HG03196 (cell line): ENCODE results near the gene SCD.
A peak's percentile ranks its signal among the peaks of the same experiment; 100 is the strongest.

Experiments
- ATAC-seq: cut with Tn5 transposase; IDR thresholded peaks from one replicate; pipeline ENCODE4 v1.9.1; 2021; ENCODE audit not compliant: unreplicated experiment

Gene SCD

DNA sequence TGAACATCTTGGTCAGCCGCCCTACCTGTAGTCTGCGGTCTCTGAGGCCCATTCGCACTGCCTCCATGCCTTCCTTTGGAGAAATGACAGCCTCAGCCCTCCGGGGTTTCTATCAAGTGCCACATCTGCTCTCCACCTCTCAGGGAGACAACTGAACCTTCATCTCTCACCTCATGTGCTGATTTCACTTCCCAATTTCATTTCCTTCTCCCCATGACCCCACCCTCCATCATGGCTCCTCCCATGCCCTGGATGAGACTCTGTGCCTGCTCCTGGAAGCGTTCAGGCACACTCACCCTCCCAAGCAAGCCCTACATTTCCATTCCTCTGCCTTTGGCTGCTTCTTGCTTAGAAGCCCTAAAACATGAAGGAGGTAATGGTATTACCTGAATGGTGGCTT is 7.8 kb upstream of the SCD start:
- ATAC-seq: no peak

DNA sequence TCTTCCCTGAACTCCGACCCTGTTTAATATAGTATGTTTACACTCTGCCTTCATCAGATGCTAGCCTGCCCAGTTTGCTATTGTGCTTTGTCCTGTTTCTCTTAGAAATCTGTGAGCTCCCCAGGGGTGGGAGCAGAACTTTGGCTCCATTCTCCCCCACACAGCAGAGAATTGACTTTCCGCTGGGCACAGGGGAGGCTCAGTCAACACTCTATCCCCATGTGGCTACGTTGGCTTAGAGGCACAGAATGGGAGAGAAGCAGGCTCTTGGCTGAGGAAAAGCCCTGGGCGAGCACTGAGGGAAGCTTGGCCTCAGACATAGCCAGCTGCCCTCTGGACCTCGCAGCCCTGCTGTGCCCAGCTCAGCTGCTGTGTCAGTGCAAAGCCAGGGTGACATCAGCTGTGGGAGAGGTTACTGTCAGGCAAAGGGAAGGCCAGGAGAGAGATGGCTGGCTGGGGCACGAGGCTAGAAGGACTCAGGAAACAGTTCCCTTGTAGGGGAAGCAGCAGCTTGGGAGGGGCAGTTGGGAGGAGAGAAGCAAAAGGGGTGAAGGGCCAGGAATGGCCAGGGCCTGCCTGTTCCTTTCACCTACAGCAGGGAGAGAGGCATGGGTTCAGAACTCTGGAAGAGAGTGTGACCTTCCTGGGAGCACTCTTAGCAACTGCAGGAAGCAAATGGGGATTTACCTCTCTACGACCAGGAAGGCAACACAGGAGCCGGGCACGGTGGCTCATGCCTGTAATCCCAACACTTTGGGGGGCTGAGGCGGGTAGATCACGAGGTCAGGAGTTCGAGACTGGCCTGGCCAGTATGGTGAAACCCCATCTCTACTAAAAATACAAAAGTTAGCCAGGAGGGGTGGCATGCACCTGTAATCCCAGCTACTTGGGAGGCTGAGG is 5.8 kb upstream of the SCD start:
- ATAC-seq: no peak

DNA sequence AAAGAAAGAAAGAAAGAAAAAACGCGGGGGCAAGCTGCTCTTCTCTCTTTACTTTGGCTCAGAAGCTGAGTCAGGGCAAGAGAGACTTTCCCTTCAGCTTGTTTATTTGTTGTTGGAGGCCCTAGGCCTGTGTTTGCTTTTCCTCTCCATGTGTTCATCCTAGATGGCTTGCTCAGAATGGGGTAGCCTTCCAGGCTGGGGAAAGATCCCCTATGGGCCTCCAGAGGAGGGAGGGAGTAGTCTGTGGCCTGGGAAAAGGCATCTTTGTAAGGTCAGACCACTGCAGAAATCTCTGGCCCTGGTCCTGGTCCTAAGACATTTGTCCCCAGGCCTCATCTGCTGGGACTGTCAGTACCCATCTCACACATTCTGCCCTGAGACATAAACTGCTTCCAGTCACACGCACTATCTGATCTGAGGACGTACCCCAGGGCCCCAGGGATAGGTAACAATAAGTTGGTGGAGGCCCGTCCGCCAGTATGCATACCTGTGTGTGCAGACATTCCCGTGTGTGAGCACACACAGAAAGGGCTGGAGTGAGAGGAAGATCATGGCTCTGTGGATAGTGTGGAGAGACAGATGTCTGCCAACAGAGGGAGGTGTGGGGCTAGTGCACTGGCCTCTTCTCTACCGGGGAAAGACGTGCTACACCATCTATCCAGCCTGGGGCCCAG is 4.9 kb upstream of the SCD start:
- no peak for ATAC-seq

DNA sequence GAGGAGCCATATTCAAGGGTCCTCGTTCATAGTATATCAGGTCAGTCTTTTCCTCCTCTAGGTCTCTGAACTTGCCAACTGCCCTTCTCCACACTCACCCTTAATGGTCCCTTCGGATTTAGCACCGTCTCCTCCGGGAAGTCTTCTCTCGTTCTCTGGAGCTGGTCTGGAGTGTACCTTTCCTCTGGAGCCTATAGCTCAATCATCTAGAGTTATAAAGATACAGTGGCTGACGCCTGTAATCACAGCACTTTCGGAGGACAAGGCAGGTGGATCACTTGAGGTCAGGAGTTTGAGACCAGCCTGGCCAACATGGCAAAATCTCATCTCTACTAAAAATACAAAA is 4.4 kb upstream of the SCD start:
- no peak for ATAC-seq

DNA sequence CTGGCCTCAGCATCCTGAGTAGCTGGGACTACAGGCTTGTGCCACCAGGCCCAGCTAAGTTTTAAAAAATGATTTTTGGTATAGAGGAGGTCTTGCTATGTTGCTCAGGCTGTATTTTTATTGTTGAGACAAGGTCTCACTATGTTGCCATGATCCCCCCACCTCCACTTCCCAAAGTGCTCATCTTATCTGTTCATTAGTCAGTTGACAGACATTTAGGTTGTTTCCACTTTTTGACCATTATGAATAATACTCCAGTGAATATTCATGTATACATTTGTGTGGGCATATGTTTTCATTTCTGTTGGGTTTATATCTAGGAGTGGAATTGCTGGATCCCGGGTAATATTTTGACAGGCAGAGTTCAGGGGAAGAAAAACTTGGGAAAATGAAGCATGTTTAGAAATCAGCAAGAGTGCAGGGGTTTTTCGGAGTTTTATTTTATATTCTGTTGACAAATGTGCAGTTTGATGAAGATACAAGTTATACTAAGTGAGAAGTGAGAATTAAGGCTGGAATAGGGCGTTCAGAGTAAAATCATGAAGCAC is 2.7 kb upstream of the SCD start:
- no peak for ATAC-seq

DNA sequence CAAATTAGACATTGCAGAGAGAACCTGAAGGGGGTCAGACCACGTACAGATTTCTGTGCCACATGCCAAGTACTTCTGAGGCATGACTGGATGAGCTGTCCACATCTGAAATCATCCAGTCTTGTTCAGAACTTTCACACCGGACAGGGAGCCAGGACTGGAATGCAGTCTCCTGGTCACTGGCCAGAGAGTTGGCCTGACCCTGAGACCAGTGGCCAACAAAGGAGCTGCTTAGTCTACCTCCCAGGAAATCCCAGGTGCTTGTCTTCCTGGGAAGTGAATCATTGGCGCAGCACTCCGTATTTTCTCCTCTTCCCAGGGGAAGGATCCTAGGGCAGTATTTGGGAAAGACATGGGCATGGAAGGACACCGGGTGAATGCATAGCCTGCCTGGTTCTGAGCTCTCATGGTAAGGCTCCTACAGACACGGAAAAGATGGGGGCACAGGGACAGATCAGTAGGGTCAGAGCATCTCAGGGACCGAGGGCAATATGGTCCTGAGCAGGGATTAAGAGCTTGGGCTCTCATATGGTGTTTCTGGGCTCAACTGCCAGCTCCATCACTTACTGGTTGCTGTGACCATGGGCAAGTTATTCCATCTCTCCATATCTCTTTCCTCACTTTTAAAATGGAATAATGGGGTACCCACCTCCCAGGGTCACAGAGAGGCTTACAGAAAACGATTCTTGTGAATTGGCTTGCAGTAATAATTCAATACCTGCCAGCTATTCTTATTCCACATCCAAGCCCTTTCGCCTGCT is 1.3 kb upstream of the SCD start:
- ATAC-seq: no peak

DNA sequence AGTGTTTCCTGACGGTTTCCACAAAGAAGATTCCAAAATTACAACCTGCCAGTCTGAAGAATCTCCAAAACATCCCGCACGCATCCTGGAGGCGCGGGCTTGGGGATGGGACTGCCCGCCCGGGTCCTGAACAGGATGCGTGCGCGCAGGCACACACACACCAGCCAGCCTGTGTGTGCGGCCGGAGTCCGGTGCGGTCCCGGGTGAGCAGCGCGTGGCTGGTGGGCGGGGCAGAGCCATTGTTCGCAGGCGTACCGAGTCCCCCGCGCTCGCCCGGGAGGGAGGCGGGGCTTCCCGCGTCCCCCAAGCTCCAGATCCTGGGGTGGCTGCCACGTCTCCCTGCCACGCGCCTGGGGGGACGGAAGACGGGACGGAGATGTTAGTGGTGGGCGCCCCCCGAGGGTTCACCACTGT is 675 bp upstream of the SCD start:
- peak; percentile 55 for ATAC-seq

DNA sequence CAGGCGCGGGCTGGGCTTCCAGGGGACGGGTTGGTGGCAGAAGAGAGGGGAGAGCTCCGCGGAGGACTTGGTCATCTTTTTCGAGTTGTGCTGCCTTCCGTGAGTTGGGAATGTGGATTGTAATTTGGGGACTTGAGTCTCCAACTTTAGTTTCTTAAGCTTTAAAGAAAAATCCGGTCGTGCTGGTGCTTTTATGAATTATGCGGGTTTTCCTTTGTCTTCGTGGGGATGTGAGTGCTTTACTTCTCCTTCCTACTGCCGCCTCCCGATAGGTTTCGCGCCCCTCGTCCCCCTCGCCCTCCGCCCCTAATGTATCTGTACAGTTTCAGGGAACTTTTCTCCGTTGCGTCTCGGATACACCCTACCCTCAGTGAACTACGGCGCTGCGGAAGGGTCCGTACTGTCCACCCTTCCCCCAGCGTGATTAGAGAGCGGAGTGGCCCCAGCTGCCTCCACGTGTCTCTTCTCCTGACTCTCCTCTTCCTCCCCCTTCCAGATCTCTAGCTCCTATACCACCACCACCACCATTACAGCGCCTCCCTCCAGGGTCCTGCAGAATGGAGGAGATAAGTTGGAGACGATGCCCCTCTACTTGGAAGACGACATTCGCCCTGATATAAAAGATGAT is 649 bp downstream of the SCD start:
- no peak for ATAC-seq

DNA sequence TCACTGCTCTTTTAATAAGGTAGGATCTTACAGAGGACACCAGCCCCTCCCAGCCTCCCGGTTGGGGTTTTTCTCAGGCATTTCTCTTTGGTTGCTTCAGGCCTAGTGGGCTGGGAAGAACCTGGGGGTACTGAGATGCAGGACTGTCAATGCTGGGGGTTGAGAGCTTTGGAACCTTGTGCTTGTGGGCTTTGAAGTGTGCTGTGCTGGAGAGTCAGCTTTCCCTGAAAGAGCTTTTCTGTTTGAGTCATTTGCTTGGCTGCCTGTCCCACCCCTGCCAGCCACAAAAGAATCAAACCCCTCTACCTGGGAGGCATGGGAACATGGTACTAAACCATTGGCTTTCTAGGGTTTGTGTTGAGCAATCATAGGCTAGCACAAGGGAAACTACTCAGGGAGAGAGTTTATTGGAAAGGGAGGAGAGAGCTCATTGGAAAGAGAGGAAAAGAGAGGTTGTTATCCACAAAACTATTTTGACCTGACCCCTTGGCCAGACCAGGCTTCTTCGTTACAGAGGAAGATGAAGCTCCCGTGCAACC is 1.4 kb downstream of the SCD start:
- ATAC-seq: no peak

DNA sequence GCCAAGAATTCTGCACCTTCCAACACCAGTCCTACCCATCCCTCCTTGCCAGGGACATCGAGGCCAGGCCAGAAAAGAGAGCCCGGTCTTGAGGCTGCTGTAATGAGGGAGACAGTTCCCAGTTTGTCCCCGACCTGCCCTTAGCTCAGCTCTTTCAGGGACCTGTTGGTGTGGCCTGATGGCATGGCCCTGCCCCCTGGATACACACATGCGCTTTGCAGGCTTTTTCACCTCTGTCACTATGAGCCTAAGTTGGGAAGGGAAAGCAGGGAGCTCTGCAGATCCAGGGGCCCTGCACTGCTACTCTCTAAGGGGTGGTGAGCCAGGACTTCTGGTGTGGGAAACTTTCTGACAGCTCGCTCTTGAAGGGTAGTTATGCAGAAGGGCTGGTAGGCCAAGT is 2.1 kb downstream of the SCD start:
- no peak for ATAC-seq

DNA sequence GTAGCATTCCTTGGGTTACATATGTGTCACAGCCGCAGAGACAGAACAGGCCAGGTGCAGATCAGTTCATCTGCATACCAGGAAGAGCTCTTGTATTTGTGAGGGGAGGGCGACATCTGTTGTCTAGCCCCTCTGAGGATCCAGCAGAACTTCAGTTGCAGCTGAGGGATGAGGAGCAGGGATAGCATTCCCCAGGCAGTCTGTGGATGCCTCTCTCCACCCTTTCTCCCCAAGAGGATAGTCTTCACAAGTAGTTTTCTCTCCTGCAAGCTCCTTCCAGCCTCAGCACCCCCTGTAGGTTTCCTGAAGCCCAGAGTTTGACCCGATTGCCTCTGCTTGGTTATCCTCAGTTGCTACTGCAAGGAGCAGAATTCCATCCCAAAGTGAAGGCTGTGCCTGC is 2.6 kb downstream of the SCD start:
- ATAC-seq: no peak

DNA sequence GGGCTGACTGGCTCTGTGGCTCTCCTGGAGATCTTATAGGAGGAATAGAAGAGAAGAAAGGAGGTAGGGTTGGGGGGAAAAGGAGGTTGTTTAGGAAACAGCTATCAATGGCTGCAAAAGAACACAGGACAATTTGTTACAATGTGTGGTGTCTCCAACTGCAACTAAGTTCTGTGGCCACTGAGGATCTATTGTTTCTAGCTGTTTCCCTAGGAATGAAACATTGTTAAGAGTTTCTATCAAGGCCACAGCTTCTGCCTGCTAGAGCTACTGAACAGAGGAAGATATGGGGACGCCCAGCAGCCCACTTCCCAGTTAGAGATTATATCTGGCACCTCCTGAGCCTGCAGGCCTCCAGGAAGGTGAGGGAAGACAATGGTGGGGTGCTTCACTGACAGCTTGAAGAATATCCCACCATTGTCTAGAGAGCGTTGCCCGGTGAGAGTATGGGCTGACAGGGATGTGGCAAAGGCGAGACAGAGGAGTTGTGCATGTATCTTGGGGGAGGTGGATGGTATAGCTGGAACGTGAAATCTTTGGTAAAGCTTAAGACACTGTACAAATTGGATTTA is 4.0 kb downstream of the SCD start:
- ATAC-seq: no peak

DNA sequence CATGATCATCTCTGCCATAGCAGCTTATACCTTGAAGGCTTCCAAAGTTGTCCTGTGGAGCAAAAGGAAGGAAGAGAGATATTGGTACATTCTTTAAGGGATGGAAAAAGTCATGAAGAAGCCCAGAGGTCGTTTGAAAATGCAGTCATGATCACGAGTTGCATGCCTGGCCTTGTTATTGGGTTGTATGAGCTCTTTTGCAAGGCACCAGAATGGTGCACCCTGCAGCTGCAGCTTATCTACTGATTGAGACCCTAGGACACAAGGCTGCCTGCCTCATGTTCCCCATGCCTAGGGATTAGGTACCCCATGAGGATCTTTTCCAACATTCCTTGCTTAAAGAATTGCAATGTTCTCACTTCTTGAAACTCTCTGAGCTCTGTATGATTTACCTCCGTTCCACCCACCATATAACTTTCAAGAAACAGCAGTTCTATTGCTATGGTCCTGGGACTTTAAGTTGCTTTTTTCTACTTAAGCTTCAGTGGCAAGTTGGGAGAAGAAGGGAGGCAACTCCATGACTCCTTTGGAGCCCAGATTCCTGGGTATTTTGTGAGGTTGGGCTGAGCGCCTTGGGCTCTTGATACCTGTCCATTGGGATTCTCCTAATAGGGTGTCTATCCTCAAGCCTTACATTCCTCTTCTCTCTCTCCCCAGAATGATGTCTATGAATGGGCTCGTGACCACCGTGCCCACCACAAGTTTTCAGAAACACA is 6.9 kb downstream of the SCD start:
- no peak for ATAC-seq

DNA sequence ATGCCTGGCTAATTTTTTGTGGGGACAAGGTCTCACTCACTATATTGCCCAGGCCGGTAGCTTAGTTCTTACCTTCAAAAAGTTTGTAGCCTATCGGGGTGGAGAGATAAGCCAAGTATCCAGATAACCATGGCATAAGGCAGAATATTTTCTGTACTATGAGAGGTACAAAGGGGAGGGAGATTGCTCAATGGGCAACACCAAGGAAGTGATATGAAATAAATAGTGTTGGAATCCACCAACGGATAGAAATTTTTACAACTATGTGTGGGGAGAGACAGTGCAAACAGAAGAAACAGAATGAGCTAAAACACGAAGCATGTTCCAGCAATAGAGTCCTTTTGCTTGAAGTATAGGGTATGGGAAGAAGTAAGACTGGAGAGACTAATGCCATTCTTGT is 8.1 kb downstream of the SCD start:
- no peak for ATAC-seq

DNA sequence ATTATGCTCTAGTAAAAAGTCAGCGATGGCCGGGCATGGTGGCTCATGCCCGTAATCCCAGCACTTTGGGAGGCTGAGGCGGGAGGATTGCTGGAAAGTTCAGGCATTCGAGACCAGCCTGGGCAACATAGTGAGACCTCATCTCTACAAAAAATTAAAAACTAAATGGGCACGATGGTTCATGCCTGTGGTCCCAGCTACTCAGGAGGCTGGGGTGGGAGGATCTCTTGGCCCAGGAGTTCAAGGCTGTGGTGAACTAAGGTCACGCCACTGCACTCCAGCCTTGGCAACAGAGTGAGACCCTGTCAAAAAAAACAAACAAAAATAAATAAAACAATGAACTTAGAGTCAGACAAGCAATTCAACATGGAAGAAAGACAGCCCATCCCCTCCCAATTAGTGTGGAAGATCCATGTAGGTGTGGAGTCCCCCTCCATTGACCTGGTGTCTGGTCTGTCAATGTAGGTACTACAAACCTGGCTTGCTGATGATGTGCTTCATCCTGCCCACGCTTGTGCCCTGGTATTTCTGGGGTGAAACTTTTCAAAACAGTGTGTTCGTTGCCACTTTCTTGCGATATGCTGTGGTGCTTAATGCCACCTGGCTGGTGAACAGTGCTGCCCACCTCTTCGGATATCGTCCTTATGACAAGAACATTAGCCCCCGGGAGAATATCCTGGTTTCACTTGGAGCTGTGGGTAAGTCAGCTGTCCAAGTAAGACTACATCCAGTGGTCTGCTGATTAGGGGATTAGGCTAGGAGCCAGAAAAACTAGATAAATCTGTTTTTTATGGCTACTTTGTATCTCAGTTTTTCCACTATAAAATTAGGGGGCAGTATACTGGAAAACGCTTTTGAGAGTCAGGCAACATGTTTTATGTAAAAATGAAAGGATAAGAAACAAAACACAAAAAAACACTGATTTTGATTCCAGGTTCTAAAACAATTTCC is 9.3 kb downstream of the SCD start:
- ATAC-seq: no peak

DNA sequence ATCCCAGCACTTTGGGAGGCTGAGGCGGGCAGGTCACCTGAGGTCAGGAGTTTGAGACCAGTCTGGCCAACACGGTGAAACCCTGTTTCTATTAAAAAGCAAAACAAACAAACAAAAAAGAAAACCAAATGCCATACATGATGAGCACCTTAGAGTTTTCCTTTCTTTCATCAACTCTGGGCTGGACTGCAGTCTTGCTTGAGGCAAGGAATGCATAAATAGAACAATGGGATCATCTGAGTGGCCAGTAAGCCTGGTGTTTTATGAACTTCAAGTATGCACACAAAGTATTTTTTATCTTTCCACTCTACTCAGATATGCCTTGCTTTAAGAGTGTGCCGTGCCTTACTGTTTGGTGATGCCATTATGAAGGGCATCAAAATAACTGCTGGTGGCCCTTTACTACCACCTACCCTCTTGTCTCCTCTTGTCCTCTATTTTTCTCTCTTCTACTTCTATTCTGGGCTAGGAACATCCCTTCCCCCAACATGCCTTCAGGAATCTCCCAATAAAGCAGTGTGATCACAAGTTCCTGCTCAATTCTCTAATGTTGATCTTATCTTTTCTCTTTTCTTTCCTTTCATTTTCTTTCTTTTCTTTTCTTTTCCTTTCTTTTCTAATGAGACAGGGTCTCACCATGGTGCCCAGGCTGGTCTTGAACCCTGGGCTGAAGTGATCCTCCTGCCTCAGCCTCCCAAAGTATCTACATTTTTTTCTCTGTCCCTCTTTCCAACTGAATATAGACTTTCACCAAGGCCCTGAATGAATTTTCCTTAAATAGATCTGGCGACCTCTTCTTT is 10.2 kb downstream of the SCD start:
- no peak for ATAC-seq

DNA sequence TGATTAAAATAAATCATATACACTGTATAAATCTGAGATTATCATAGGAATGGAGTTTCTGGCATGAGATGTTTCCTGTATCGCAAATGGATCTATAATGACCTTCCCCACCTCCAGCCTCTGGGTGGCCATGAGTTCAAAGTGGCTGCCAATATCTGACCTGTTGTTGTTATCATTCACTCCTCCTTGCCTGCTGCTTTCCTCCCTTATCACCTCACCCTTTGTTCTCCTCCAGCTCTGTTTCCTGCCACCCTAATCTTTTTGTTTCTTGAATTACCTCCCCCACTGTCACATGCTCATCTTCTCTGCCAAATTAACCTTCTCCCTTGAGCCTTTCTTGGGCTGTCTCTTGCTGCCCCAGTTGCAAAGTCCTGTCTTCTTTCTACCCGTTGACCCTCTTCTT is 12.0 kb downstream of the SCD start:
- ATAC-seq: no peak

DNA sequence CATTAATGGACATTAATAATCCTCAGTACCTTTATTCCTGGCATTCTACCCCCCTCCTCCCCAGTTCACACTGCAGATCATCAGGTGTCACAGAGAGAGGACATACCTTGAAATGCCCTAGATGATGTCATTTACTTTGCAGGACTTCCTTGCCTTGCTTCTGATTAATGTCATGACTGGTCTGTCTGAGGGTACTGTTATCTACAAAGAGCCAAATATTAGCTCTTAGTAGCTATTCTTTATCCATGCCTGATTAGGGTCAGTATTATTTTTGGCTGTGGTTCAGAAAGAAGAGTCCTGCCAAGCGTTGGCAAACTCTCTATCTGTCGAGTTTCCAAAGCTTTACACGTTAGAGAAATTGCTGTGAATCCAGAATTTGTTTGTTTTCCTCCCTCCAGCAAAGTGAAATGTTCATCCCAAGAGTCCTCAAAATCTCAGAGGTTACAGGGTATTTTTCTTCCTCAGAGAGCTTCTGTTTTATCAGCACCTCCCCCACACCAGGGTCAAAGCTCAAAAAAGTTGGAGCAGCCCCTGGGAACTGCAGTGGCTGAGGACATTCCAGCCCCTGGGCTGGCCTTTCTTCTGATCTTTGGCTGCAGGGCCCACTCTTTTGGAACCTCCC is 12.6 kb downstream of the SCD start:
- ATAC-seq: no peak
